K562 (cell line): ENCODE measurements around the gene RSPH9. TPM values are rescaled to one million over a fixed set of nuclear protein-coding genes. Genes with fewer than 3 reads are reported as not detected.

ENCODE experiments used
- ARHGAP35 ChIP-seq: fragments of 450-650 bp; IDR thresholded peaks from 2 replicates; pipeline ENCODE4 v1.6.1; 2018; ENCODE audit not compliant: partially characterized antibody
- BRD4 ChIP-seq: fragments of 200-600 bp; sonication (generic); IDR thresholded peaks from 2 replicates; pipeline ENCODE4 v1.6.1; 2017; ENCODE audit warnings: inconsistent platforms
- CBFB ChIP-seq: sonication (generic); formaldehyde crosslinking; IDR thresholded peaks from 2 replicates; pipeline ENCODE4 v1.4.0; 2020; ENCODE audit warnings: mild to moderate bottlenecking, missing genetic modification reagents
- FOXA1 ChIP-seq: fragments of 450-650 bp; IDR thresholded peaks from 2 replicates; pipeline ENCODE4 v1.6.1; 2016; ENCODE audit warnings: mild to moderate bottlenecking, borderline replicate concordance
- FOXJ3 ChIP-seq: sonication (generic); formaldehyde crosslinking; IDR thresholded peaks from 2 replicates; pipeline ENCODE4 v1.4.0; 2020; ENCODE audit warnings: mild to moderate bottlenecking, missing genetic modification reagents
- FOXO4 ChIP-seq: fragments of 450-650 bp; formaldehyde crosslinking; IDR thresholded peaks from 2 replicates; pipeline ENCODE4 v1.4.0; 2020; ENCODE audit warnings: mild to moderate bottlenecking, moderate library complexity
- GTF3C2 ChIP-seq: IDR thresholded peaks from 3 replicates; pipeline ENCODE4 v1.6.1; 2011; ENCODE audit warnings: borderline replicate concordance, mild to moderate bottlenecking, moderate library complexity; ENCODE audit not compliant: insufficient read length; ENCODE audit errors: extremely low read depth
- HNRNPK ChIP-seq: fragments of 200-400 bp; formaldehyde crosslinking; IDR thresholded peaks from one replicate; pipeline ENCODE4 v1.6.1; 2018; ENCODE audit warnings: mild to moderate bottlenecking, low read depth, low read length; ENCODE audit not compliant: poor library complexity, severe bottlenecking
- IRF9 ChIP-seq: fragments of 450-650 bp; IDR thresholded peaks from 2 replicates; pipeline ENCODE4 v1.6.1; 2016; ENCODE audit warnings: missing biosample characterization, missing genetic modification characterization
- KDM5B ChIP-seq: fragments of 200-600 bp; sonication (generic); IDR thresholded peaks from 2 replicates; pipeline ENCODE4 v1.6.1; 2012; ENCODE audit warnings: low read depth, mild to moderate bottlenecking, moderate library complexity, low read length, control low read depth, inconsistent platforms; ENCODE audit not compliant: insufficient replicate concordance
- KHSRP ChIP-seq: fragments of 450-650 bp; IDR thresholded peaks from 2 replicates; pipeline ENCODE4 v1.6.1; 2017
- NEUROD1 ChIP-seq: fragments of 150-350 bp; IDR thresholded peaks from 2 replicates; pipeline ENCODE4 v1.6.1; 2014; ENCODE audit warnings: borderline replicate concordance, low read length, low read depth; ENCODE audit not compliant: partially characterized antibody
- PTTG1 ChIP-seq: fragments of 450-650 bp; IDR thresholded peaks from 2 replicates; pipeline ENCODE4 v1.6.1; 2016; ENCODE audit warnings: low read depth, mild to moderate bottlenecking, missing genetic modification characterization, missing compliant biosample characterization
- PURB ChIP-seq: sonication (generic); formaldehyde crosslinking; IDR thresholded peaks from 2 replicates; pipeline ENCODE4 v1.9.0; 2021; ENCODE audit warnings: low read depth, mild to moderate bottlenecking, missing genetic modification reagents
- RBM17 ChIP-seq: fragments of 200-400 bp; formaldehyde crosslinking; IDR thresholded peaks from 2 replicates; pipeline ENCODE4 v1.6.1; 2017; ENCODE audit warnings: low read depth, mild to moderate bottlenecking, low read length, borderline replicate concordance
- SIN3B ChIP-seq: fragments of 450-650 bp; IDR thresholded peaks from 2 replicates; pipeline ENCODE4 v1.6.1; 2017; ENCODE audit warnings: low read depth, mild to moderate bottlenecking, moderate library complexity
- SMAD3 ChIP-seq: fragments of 450-650 bp; formaldehyde crosslinking; conservative IDR thresholded peaks from 2 replicates; pipeline ENCODE4 v1.4.0; 2020; ENCODE audit warnings: mild to moderate bottlenecking
- TCF7L2 ChIP-seq: fragments of 150-350 bp; IDR thresholded peaks from 2 replicates; pipeline ENCODE4 v1.6.1; 2016; ENCODE audit warnings: low read depth, mild to moderate bottlenecking, low read length, moderate library complexity
- ZEB2 ChIP-seq: fragments of 450-650 bp; IDR thresholded peaks from 2 replicates; pipeline ENCODE4 v1.6.1; 2016
- ZNF217 ChIP-seq: sonication (generic); formaldehyde crosslinking; IDR thresholded peaks from 2 replicates; pipeline ENCODE4 v1.8.0; 2022; ENCODE audit warnings: mild to moderate bottlenecking, missing genetic modification reagents
- ZNF239 ChIP-seq: fragments of 250-450 bp; sonication (Bioruptor Pico); IDR thresholded peaks from 2 replicates; pipeline ENCODE4 v1.4.0; 2020; ENCODE audit warnings: mild to moderate bottlenecking
- ZNF253 ChIP-seq: fragments of 250-450 bp; sonication (Bioruptor Pico); conservative IDR thresholded peaks from 2 replicates; pipeline ENCODE4 v1.6.1; 2021; ENCODE audit warnings: mild to moderate bottlenecking
- ZNF282 ChIP-seq: sonication (generic); formaldehyde crosslinking; IDR thresholded peaks from 2 replicates; pipeline ENCODE4 v1.8.1; 2023; ENCODE audit warnings: missing genetic modification reagents
- ZNF586 ChIP-seq: fragments of 450-650 bp; formaldehyde crosslinking; conservative IDR thresholded peaks from 2 replicates; pipeline ENCODE4 v1.4.0; 2020; ENCODE audit warnings: mild to moderate bottlenecking, moderate library complexity
- ZNF76 ChIP-seq: fragments of 250-450 bp; sonication (Bioruptor Pico); IDR thresholded peaks from 2 replicates; pipeline ENCODE4 v1.4.0; 2020; ENCODE audit warnings: mild to moderate bottlenecking, moderate library complexity, borderline replicate concordance
- polyA plus RNA-seq, 8 experiments: library from polyadenylated mRNA; depleted of rRNA in 4 of 8; stranded (reverse) in 5 of 8; unstranded in 3 of 8; fragments of >200 nt; fragmentation: Nextera tagmentation in 2 of 8; fragmentation: Illumina TruSeq in 1 of 8; extraction: Ambion mirVana in 2 of 8; extraction: Trizol in 1 of 8; gene quantifications; 2 replicates each; pipeline versions ENCODE4 v1.2.1 to v1.2.3, GENCODE V29; 2011 to 2014; ENCODE audit warnings: inconsistent platforms in 1 of 8, missing spikeins in 1 of 8
- total RNA-seq, 7 experiments: library from RNA; depleted of rRNA in 6 of 7; stranded (reverse); fragments of >200 nt in 6 of 7; fragmentation: Illumina TruSeq in 2 of 7; extraction: Trizol in 2 of 7; gene quantifications; 2 replicates each; pipeline versions ENCODE4 v1.2.1 to v1.2.3, GENCODE V29; 2011 to 2021; ENCODE audit warnings: low replicate concordance in 1 of 7

RSPH9 gene
- total and polyA plus RNA-seq, 9 of the 15 experiments (the other 6 are each of a cell fraction or from before 2014, with no cell fraction given), result 0.05 to 0.60 (median 0.39) TPM; not detected in 6

GRCh38 chr6:43687437-43688347, 42.9 kb downstream of the RSPH9 start, which contains the start of gene MRPS18A (continued):
- TF ChIP-seq ZEB2, result peak; percentile 83
- peak; percentile 88 for TF ChIP-seq KDM5B
- TF ChIP-seq KHSRP, result no peak
- no peak for TF ChIP-seq HNRNPK
- no peak for TF ChIP-seq ZNF282 (CRISPR knock-in tag)
- TF ChIP-seq CBFB (CRISPR knock-in tag), result no peak
- no peak for TF ChIP-seq ARHGAP35
- TF ChIP-seq SMAD3 (CRISPR knock-in tag), result no peak
- no peak for TF ChIP-seq RBM17
- TF ChIP-seq SIN3B, result peak; percentile 97
- TF ChIP-seq TCF7L2, result no peak
- TF ChIP-seq FOXJ3 (CRISPR knock-in tag), result no peak
- TF ChIP-seq PURB, result no peak
- TF ChIP-seq ZNF586, result no peak
- no peak for TF ChIP-seq ZNF253 (CRISPR knock-in tag)
- peak; percentile 47; the same call in 1 of the 2 replicates for TF ChIP-seq PTTG1 (tag)
- TF ChIP-seq GTF3C2, result no peak
- no peak for TF ChIP-seq FOXA1
- no peak for TF ChIP-seq NEUROD1
- no peak for TF ChIP-seq ZNF239
- no peak for TF ChIP-seq IRF9 (tag)
- no peak for TF ChIP-seq ZNF76 (CRISPR knock-in tag)
- TF ChIP-seq ZNF217 (CRISPR knock-in tag), result no peak
- no peak for TF ChIP-seq FOXO4
- TF ChIP-seq BRD4, result no peak
